IMR-90 (cell line): Measurements from ENCODE around the gene CEL.

Experiments used
- BHLHE40 ChIP-seq: fragments of 150-350 bp; IDR thresholded peaks from 2 replicates; pipeline ENCODE4 v1.6.1; 2016; ENCODE audit warnings: mild to moderate bottlenecking, low read depth, low read length
- CHD1 ChIP-seq: IDR thresholded peaks from 2 replicates; pipeline ENCODE4 v1.6.1; 2012; ENCODE audit warnings: low read depth, low read length, improper control_type of control experiment
- CTCF ChIP-seq: conservative IDR thresholded peaks from 2 replicates; pipeline ENCODE4 v1.5.1; 2012; ENCODE audit warnings: mild to moderate bottlenecking, low read depth, low read length, improper control_type of control experiment
- FOS ChIP-seq: fragments of 150-350 bp; IDR thresholded peaks from 2 replicates; pipeline ENCODE4 v1.6.1; 2016; ENCODE audit warnings: low read depth, low read length
- NFE2L2 ChIP-seq: fragments of 150-350 bp; IDR thresholded peaks from 2 replicates; pipeline ENCODE4 v1.6.1; 2016; ENCODE audit warnings: low read depth, mild to moderate bottlenecking, low read length
- POLR2A ChIP-seq: IDR thresholded peaks from 2 replicates; pipeline ENCODE4 v1.6.1; 2012; ENCODE audit warnings: mild to moderate bottlenecking, low read depth, low read length
- RCOR1 ChIP-seq: IDR thresholded peaks from 2 replicates; pipeline ENCODE4 v1.6.1; 2012; ENCODE audit warnings: mild to moderate bottlenecking, low read length, improper control_type of control experiment; ENCODE audit not compliant: insufficient replicate concordance
- RFX5 ChIP-seq: IDR thresholded peaks from 2 replicates; pipeline ENCODE4 v1.8.0; 2012; ENCODE audit warnings: low read depth, mild to moderate bottlenecking, low read length, moderate library complexity
- SMC3 ChIP-seq: fragments of 150-350 bp; IDR thresholded peaks from 2 replicates; pipeline ENCODE4 v1.6.1; 2016; ENCODE audit warnings: low read depth, mild to moderate bottlenecking, antibody characterized with exemption, low read length, moderate library complexity

GRCh38 chr9:133067006-133067405 lies 5.2 kb downstream of the CEL start:
- TF ChIP-seq POLR2A (no peak), CTCF (no peak), RCOR1 (no peak), FOS (no peak), NFE2L2 (no peak), SMC3 (no peak), CHD1 (no peak), BHLHE40 (no peak), RFX5 (no peak)
